Mucosa of descending colon (tissue), 3 donors: ENCODE results near the gene LRRC4B. TPM values are rescaled to one million over a fixed set of nuclear protein-coding genes. Genes with fewer than 3 reads are reported as not detected.

Experiments
- ATAC-seq: fragments of 200-7000 bp; cut with Tn5 transposase; one replicate; pipeline ENCODE4 v1.9.1; 2020; ENCODE audit warnings: mild to moderate bottlenecking, moderate library complexity
- DNase-seq, 3 donors: peaks; one replicate each; pipeline ENCODE4 v3.0.0-alpha.2; 2020
- H3K36me3 ChIP-seq: fragments of 200-600 bp; one replicate; pipeline ENCODE4 v1.8.0; 2021; ENCODE audit warnings: low read depth, mild to moderate bottlenecking
- H3K4me1 ChIP-seq: fragments of 200-600 bp; one replicate; pipeline ENCODE4 v1.8.0; 2021; ENCODE audit warnings: low read depth, mild to moderate bottlenecking
- H3K4me3 ChIP-seq: fragments of 200-600 bp; one replicate; pipeline ENCODE4 v1.8.0; 2021; ENCODE audit warnings: mild to moderate bottlenecking
- H3K9me3 ChIP-seq: fragments of 200-600 bp; one replicate; pipeline ENCODE4 v1.8.0; 2021; ENCODE audit warnings: mild to moderate bottlenecking
- intact Hi-C, 2 donors: fragments of 100-400 bp; cut with DNase I in 1 of 2; cut with micrococcal nuclease in 1 of 2; formaldehyde crosslinking; loops; one replicate each; pipeline versions ENCODE4 v1.11.0 to v1.11.1; 2022; cut with DNase I, micrococcal nuclease
- total RNA-seq, 3 donors: library from RNA; stranded (reverse); fragmentation: NEBNext Ultra II Directional in 2 of 3; extraction: Animal tissue kit (Norgen Biotek cat#: 25700) in 2 of 3; gene quantifications; one replicate each; pipeline versions ENCODE4 v1.2.1 to v1.2.4, GENCODE V29; 2021 to 2023
- TF ChIP-seq, protein P1 (sequence below): fragments of 200-600 bp; IDR thresholded peaks from one replicate; pipeline ENCODE4 v1.8.0; 2022; ENCODE audit warnings: antibody characterized with exemption, mild to moderate bottlenecking
- donor health status: DM: no; HTN: no; CAD: no; lungs with moderate emphysema.
- donor health status: DM: no; HTN: no; CAD: no.
- donor health status: DM: no; HTN: yes; CAD: no.

The LRRC4B gene
- total RNA-seq, 3 donors from 2014 or later, result 0.52 to 4.8 (median 1.3) TPM

DNA sequence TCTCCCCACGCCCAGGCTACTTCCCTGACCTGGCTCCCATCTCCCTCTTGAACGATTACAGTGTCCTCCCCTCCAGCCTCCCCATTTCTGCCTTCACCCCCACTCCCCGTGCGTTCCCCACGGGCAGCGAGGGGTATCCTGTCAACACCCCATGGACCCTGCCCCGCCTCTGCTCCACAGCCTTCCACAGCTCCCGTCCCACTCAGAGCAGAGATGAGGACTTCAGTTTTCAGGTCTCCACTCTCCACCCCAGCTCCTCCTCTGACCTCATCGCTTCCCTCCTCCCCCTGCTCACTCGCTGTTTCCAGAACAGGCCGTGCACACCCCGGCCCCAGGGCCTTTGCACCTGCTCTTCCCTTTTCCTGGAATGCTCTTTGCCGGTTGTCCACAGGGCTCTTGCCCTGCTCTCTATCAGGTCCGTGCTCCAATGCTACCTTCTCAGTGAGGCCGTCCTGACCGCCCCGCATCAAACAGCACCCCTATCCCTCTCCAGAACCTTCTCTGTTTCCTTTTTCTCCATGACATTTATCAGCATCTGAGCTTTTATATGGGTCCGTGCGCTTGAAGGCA lies 15.0 kb downstream of the LRRC4B start:
- TF ChIP-seq, protein P1, sequence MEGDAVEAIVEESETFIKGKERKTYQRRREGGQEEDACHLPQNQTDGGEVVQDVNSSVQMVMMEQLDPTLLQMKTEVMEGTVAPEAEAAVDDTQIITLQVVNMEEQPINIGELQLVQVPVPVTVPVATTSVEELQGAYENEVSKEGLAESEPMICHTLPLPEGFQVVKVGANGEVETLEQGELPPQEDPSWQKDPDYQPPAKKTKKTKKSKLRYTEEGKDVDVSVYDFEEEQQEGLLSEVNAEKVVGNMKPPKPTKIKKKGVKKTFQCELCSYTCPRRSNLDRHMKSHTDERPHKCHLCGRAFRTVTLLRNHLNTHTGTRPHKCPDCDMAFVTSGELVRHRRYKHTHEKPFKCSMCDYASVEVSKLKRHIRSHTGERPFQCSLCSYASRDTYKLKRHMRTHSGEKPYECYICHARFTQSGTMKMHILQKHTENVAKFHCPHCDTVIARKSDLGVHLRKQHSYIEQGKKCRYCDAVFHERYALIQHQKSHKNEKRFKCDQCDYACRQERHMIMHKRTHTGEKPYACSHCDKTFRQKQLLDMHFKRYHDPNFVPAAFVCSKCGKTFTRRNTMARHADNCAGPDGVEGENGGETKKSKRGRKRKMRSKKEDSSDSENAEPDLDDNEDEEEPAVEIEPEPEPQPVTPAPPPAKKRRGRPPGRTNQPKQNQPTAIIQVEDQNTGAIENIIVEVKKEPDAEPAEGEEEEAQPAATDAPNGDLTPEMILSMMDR, result no peak
- ATAC-seq, result no peak
- DNase-seq, result no peak
- intact Hi-C loops, result no loop called here
- no peaks in the 10 kb centered on the region for H3K9me3 ChIP-seq
- no peaks in the 10 kb centered on the region for H3K36me3 ChIP-seq
- H3K4me1 ChIP-seq, result peaks cover 8% of the 10 kb centered on the region
- no peak overlapping the region for H3K4me3 ChIP-seq

DNA sequence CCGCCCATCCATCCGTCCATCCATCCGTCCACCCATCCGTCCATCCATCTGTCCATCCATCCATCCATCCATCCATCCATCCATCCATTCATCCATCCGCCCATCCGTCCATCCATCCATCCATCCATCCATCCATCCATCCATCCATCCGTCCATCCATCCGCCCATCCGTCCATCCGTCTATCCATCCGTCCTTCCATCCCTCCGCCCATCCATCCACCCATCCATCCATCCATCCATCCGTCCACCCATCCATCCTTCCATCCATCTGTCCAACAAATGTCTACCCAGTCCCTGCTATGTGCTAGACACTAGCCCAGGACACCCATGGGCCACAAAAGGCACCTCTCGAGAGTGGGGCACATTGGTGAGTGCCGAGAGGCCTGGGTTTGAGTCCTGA lies 15.7 kb downstream of the LRRC4B start:
- H3K4me3 ChIP-seq, result no peak overlapping the region
- no peaks in the 10 kb centered on the region for H3K9me3 ChIP-seq
- intact Hi-C loops, result no loop called here
- ATAC-seq (no peak), DNase-seq (no peak)
- no peaks in the 10 kb centered on the region for H3K36me3 ChIP-seq
- H3K4me1 ChIP-seq, result peaks cover 8% of the 10 kb centered on the region
- TF ChIP-seq, protein P1, result no peak

- TF ChIP-seq, protein P1, result no peak
- H3K36me3 ChIP-seq, result no peaks in the 10 kb centered on the region
- H3K9me3 ChIP-seq, result no peaks in the 10 kb centered on the region
- no peak overlapping the region for H3K4me3 ChIP-seq
- intact Hi-C loops, result no loop called here
- no peak for ATAC-seq
- DNase-seq, result no peak
- H3K4me1 ChIP-seq, result peaks cover 7% of the 10 kb centered on the region
These were observed 16.5 kb downstream of the LRRC4B start for GRCh38 chr19:50551715-50552187.

DNA sequence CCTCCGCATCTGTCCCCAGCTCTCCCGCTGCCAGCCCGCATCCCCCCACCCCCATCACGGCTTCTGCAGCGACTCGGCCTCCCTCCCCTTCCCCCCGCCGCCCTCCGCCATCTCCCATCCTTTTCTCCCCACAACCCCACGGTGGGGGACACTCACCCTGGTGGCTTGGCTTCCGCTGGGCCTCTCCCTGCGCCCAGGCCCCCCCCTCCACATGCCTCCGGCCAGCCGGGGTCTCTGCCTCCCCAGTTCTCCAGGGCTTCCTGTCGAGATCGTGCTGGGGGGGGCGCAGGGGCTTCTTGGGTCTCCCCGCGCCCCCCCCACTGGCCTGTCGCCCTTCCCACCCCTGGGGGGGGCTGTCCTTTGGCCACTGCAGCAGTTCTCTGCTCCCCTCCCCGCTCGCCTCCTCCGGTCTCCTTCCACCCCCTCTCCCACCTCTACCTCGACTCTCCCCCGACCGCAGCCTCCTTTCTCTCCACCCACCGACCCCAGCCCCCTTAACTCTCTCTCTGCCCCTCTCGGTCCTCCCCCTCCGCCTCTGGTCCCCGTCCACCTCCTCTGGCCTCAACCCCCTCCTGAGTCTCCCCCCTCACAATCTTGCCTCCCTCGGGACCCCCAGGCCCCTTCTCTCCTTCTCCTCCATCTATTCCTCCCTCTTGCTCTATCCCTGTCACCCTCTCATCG lies 17.1 kb downstream of the LRRC4B start:
- ATAC-seq, result no peak
- H3K9me3 ChIP-seq, result no peaks in the 10 kb centered on the region
- DNase-seq, result no peak
- peaks cover 1% of the 10 kb centered on the region for H3K4me1 ChIP-seq
- H3K36me3 ChIP-seq, result no peaks in the 10 kb centered on the region
- no peak overlapping the region for H3K4me3 ChIP-seq
- intact Hi-C loops, result no loop called here
- TF ChIP-seq, protein P1, result no peak

DNA sequence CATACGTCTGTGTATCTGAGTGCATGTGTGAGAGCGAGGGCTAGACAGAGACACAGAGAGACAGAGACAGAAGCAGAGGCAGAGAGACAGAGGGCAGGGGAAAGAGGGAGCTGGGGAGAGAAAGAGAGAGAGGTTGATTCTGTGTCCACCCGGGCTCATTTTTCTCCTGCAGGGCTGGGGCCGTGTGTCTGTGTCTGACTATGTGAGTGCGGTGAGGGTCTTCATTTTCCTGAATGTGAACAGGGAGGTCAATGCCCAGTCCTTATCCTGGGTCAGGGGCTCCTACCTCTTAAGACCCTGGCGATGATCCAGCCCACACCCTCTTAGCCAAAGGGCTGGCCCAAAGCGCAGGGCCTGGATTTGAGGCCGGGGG lies 17.7 kb downstream of the LRRC4B start:
- intact Hi-C loops, result no loop called here
- H3K4me1 ChIP-seq, result no peaks in the 10 kb centered on the region
- DNase-seq, result no peak
- TF ChIP-seq, protein P1, result no peak
- no peaks in the 10 kb centered on the region for H3K36me3 ChIP-seq
- no peaks in the 10 kb centered on the region for H3K9me3 ChIP-seq
- ATAC-seq, result no peak
- H3K4me3 ChIP-seq, result no peak overlapping the region
